Neutrophil (primary cell): ENCODE data around the gene TRAF1.

Experiments used
- H3K27ac ChIP-seq: fragments of 200-600 bp; sonication (generic); 2 replicates; pipeline ENCODE4 v1.5.1; 2016; ENCODE audit warnings: mild to moderate bottlenecking, moderate library complexity
- H3K27me3 ChIP-seq: fragments of 200-600 bp; sonication (generic); 2 replicates; pipeline ENCODE4 v1.6.0; 2016; ENCODE audit warnings: mild to moderate bottlenecking
- H3K36me3 ChIP-seq: fragments of 200-600 bp; sonication (generic); 2 replicates; pipeline ENCODE4 v1.5.1; 2017
- H3K4me1 ChIP-seq, 2 experiments: fragments of 200-600 bp in 1 of 2; sonication (generic) in 1 of 2; 1 replicate in 1 of 2; 2 replicates in 1 of 2; pipeline versions ENCODE4 v1.5.1 to v1.6.1; 2013 to 2016; ENCODE audit warnings: low read depth in 1 of 2, low read length in 1 of 2, mild to moderate bottlenecking in 1 of 2, moderate library complexity in 1 of 2; ENCODE audit not compliant: control insufficient read depth in 1 of 2, insufficient read depth in 1 of 2
- H3K4me3 ChIP-seq, 2 experiments: fragments of 200-600 bp in 1 of 2; sonication (generic) in 1 of 2; 1 replicate in 1 of 2; 2 replicates in 1 of 2; pipeline ENCODE4 v1.5.1; 2013 to 2016; ENCODE audit warnings: low read depth in 1 of 2, low read length in 1 of 2, mild to moderate bottlenecking in 1 of 2, moderate library complexity in 1 of 2
- H3K9me3 ChIP-seq: fragments of 200-600 bp; sonication (generic); 2 replicates; pipeline ENCODE4 v1.5.1; 2016
- TF ChIP-seq, protein P1 (sequence below): fragments of 200-600 bp; sonication (generic); IDR thresholded peaks from 2 replicates; pipeline ENCODE4 v1.5.1; 2016; ENCODE audit warnings: antibody characterized with exemption

The TRAF1 gene

DNA sequence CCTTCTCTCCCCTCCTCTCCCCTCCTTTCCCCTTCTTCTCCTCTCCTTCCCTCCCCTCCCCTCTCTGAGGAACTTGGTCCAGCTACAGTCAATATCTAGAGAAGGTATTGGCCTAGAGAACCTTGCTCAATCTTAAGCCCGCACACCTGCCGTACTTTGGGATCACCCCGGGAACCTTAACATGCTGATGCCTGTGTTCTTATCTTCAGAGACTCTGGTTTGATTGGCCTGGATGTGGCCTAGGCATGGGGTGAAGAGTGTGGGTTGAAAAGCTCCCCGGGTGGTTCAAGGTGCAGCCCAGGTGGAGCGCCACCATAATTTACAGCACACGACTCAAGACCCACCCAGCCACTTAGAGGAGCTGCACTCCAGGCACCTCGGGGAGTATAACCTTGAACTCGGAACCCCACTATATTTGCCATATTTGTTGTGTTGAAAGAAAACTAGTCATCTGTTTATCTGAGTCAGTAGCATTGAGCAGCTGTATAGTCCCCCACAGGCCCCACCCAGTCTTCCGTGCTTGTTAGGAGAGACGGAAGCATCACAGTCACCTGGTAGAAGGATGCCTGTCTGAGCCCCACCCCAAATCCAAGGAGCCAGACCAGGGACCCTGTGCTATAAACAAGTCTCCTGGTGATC lies 35.2 kb downstream of the TRAF1 start:
- Histone ChIP-seq H3K4me1 (no peaks in the 10 kb centered on the region), H3K27ac (no peak overlapping the region), H3K27me3 (no peaks in the 10 kb centered on the region), H3K4me3 (no peak overlapping the region), H3K36me3 (no peaks in the 10 kb centered on the region), H3K9me3 (no peaks in the 10 kb centered on the region)
- TF ChIP-seq, protein P1, sequence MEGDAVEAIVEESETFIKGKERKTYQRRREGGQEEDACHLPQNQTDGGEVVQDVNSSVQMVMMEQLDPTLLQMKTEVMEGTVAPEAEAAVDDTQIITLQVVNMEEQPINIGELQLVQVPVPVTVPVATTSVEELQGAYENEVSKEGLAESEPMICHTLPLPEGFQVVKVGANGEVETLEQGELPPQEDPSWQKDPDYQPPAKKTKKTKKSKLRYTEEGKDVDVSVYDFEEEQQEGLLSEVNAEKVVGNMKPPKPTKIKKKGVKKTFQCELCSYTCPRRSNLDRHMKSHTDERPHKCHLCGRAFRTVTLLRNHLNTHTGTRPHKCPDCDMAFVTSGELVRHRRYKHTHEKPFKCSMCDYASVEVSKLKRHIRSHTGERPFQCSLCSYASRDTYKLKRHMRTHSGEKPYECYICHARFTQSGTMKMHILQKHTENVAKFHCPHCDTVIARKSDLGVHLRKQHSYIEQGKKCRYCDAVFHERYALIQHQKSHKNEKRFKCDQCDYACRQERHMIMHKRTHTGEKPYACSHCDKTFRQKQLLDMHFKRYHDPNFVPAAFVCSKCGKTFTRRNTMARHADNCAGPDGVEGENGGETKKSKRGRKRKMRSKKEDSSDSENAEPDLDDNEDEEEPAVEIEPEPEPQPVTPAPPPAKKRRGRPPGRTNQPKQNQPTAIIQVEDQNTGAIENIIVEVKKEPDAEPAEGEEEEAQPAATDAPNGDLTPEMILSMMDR = no peak

DNA sequence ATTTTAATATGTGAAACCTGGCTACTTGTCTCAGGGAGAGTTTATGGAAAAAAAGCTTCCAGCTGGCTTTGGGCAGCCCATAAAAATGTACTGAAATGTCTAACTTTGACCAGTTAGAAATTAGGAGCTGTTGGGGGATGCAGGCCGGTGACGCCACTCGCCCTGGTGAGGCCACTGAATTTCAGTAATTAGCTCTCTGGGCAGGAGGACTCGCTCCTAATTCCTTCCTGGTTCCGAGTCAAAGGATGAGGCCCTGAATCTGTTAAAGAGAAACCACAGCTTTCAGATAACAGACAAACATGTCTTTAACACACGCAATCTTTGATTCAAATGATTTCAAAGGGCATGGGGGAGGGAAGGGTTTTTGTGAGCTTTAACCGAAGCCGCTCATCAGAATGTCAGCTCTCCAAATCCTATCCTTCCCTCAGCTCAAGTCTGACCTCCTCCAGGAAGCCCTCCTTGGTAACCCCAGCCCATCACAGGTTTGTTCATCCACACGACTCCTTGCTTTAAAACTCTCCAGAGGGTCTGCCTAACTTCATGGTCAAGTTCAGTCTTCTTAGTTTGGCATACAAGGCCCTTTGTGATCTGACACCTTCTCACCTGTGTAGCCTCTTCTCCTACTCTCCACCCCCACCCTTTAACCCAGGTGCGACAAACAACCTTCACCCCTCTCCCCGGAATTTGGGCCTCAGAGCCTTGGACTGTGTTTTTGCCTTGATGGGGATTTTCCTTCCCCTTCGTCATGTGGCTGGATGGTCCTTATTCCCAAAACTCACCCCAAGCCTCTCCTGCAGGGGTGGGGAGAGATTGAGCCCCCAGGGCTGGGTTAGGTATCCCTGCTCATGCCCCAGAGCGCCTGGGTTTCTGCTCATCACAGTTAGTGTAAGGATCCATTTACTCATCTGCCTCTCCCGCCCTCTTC lies 36.0 kb downstream of the TRAF1 start:
- H3K27ac ChIP-seq = no peak overlapping the region
- H3K4me3 ChIP-seq = no peak overlapping the region
- H3K27me3 ChIP-seq = no peaks in the 10 kb centered on the region
- H3K9me3 ChIP-seq = no peaks in the 10 kb centered on the region
- H3K4me1 ChIP-seq = no peaks in the 10 kb centered on the region
- no peaks in the 10 kb centered on the region for H3K36me3 ChIP-seq
- TF ChIP-seq, protein P1 = no peak

DNA sequence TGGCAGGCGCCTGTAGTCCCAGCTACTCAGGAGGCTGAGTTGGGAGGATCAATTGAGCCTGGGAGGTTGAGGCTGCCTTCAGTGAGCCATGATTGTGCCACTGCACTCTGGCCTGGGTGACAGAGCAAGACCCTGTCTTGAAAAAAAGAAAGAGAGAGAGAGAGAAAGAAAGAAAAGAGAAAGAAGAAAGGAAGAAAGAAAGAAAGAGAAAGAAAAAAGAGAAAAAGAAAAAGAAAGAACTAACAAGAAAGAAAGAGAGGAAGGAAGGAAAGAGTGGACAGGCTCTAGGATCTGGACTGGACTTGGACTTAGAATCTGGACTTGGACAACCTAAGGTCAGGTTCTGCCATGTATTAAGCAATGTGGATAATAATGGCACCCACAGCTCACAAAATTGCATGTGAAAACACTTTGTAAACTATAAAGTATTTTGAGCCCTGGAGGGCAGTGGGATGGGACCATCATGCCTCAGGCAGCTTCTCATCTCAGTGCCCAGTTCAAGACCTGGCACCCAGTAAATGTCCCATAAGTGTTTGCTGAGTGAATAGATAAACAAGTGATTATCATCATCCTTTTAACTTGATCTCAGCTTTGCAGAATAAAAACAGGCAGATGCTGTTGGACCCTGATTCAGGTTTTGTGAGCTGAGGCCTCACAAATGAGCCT lies 36.9 kb downstream of the TRAF1 start:
- H3K4me3 ChIP-seq = no peak overlapping the region
- no peaks in the 10 kb centered on the region for H3K9me3 ChIP-seq
- H3K36me3 ChIP-seq = no peaks in the 10 kb centered on the region
- H3K27ac ChIP-seq = no peak overlapping the region
- H3K27me3 ChIP-seq = no peaks in the 10 kb centered on the region
- no peaks in the 10 kb centered on the region for H3K4me1 ChIP-seq
- TF ChIP-seq, protein P1 = no peak

DNA sequence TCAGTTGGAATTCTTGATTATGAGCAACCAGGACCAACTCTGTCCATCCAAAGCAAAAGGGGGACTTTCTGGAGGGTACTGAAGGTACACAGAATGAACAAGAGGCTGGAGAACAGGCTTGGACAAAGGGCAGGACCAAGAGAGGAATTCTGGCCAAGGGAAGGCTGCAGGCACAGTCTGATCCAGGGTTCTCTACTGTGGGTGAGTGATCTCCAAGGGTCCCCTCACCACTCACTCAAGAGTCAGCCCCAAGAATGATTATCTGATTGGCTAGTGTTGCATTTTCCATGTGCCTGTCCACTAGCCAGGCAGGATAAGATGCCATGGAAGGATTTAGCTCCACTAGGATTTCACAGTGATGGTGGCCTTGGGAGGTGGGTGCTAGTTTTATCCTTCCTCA lies 38.0 kb downstream of the TRAF1 start:
- Histone ChIP-seq H3K4me3 (no peak overlapping the region), H3K4me1 (no peaks in the 10 kb centered on the region), H3K36me3 (no peaks in the 10 kb centered on the region), H3K27me3 (no peaks in the 10 kb centered on the region), H3K9me3 (no peaks in the 10 kb centered on the region), H3K27ac (no peak overlapping the region)
- TF ChIP-seq, protein P1 = no peak

DNA sequence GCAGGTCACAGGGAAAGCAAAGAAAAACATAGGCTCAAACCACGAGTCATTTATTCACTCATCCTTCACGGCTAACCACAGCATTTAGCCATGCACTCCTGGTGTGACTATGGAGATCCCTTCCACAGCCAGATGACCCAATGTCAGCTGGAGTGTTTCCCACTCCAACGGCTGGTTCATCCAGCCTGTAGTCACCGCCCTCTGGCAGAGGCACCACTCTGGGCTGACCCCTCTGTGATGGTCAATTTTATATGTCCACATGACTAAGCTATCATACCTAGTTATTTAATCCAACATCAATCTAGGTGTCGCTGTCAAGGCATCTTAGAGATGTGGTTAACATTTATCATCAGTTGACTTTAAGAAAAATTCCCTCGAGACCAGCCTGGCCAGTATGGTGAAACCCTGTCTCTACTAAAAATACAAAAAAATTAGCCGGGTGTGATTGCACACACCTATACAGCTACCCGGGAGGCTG lies 40.1 kb downstream of the TRAF1 start:
- TF ChIP-seq, protein P1 = no peak
- Histone ChIP-seq H3K4me1 (no peaks in the 10 kb centered on the region), H3K27me3 (no peaks in the 10 kb centered on the region), H3K9me3 (no peaks in the 10 kb centered on the region), H3K4me3 (no peak overlapping the region), H3K36me3 (no peaks in the 10 kb centered on the region), H3K27ac (no peak overlapping the region)
